Pons (tissue), 1 donor: Measurements from ENCODE around the gene RAB3C.
"Not testable (repeated sequence)": the region's sequence is repeated elsewhere in the genome, so short reads cannot be mapped to it uniquely, and the experiment has no call there.

ENCODE experiments used
- DNase-seq: peaks from one replicate; pipeline ENCODE4 v3.0.0-alpha.2; 2016; ENCODE audit warnings: low spot score

The RAB3C gene

DNA sequence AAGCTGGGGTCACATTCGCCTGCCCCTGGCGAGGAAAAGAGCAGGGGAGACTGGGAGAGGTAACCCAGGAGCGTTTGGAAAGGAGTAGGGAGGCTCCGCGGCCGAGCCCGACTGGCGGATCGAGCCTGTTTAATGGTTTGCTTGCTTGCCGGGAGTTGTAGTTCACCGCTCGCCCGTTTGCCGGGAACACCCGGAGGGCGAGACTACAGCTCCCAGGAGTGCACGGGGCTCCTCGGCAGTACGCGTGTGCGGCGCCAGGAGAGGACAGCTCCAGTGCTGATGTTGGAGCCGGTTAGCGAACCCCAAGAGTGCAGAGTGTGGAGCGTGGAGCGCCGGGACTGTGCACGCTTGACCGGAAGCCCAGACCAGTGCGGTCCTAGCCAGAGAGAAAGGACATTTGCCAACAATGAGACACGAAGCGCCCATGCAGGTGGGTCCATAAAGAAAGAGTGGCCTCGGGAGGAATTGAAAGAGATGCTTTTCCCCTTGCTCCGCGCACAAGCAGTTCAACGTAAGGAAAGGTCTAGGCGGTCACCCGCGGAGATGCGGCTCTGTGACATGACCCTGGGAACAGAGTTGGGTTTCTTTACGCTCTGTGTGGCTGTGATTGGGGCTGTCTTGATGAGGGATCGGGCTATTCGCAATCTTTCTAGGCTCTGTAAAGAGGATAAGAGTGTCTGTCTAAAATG lies at the start of gene RAB3C:
Gene RAB3C (plus strand): TSS at position 273 of the 689 bp plus-strand sequence. CDS start 134 bp downstream, at position 407.
- peak; percentile 92 for DNase-seq

DNA sequence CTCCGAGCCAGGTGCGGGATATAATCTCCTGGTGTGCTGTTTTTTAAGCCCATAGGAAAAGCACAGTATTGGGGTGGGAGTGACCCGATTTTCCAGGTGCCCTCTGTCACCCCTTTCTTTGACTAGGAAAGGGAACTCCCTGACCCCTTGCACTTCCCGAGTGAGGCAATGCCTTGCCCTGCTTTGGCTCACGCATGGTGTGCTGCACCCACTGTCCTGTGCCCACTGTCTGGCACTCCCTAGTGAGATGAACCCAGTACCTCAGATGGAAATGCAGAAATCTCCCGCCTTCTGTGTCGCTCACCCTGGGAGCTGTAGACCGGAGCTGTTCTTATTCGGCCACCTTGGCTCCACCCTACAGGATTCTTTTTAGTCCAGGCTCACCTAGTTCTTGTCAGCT lies 40.9 kb upstream of the RAB3C start:
- not testable (repeated sequence) for DNase-seq

GRCh38 chr5:58542709-58543108 lies 40.2 kb upstream of the RAB3C start:
- DNase-seq: no peak

DNA sequence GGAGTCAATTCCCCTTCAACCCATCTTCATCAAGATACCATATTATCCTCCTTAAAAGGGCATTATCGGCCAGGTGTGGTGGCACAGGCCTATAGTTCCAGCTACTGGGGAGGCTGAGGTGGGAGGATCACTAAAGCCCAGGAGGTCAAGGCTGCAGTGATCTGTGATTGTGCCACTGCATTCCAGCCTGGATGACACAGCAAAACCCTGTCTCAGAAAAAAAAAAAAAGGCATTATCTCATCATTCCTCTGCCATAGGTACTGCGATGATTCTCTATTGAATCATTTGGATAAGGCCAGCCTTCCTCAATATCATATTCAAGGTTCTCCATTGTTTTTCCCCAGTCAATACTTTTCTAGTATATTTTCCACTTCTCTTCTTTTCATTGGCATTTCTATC lies 39.2 kb upstream of the RAB3C start:
- no peak for DNase-seq

GRCh38 chr5:58544195-58544594 lies 38.7 kb upstream of the RAB3C start:
- DNase-seq: no peak

GRCh38 chr5:58544926-58545325 lies 37.9 kb upstream of the RAB3C start:
- no peak for DNase-seq

GRCh38 chr5:58545912-58546311 lies 37.0 kb upstream of the RAB3C start:
- DNase-seq: peak; percentile 3

- DNase-seq: no peak
Observed at GRCh38 chr5:58548068-58548467, 34.8 kb upstream of the RAB3C start.

- no peak for DNase-seq
Observed at GRCh38 chr5:58551492-58551891, 31.4 kb upstream of the RAB3C start.

GRCh38 chr5:58557665-58558338 lies 25.1 kb upstream of the RAB3C start:
- DNase-seq: not testable (repeated sequence)

DNA sequence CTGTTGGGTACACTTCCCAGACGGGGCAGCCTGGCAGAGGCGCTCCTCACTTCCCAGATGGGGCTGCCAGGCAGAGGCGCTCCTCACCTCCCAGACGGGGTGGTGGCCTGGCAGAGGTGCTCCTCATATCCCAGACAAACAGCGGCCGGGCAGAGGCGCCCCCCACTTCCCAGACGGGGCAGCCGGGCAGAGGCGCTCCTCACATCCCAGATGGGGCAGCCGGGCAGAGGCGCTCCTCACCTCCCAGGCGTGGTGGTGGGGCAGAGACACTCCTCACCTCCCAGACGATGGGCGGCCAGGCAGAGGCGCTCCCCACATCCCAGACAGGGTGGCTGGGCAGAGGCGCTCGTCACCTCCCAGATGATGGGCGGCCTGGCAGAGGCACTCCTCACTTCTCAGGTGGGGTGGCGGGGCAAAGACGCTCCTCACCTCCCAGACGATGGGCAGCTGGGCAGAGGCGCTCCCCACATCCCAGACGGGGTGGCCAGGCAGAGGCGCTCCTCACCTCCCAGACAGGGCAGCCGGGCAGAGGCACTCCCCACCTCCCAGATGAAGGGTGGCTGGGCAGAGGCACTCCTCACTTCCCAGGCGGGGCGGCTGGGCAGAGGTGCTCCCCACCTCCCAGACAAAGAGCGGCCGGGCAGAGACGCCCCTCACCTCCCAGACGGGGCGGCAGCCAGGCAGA lies 19.7 kb upstream of the RAB3C start:
- not testable (repeated sequence) for DNase-seq

GRCh38 chr5:58564043-58564832 lies 18.6 kb upstream of the RAB3C start:
- not testable (repeated sequence) for DNase-seq

DNA sequence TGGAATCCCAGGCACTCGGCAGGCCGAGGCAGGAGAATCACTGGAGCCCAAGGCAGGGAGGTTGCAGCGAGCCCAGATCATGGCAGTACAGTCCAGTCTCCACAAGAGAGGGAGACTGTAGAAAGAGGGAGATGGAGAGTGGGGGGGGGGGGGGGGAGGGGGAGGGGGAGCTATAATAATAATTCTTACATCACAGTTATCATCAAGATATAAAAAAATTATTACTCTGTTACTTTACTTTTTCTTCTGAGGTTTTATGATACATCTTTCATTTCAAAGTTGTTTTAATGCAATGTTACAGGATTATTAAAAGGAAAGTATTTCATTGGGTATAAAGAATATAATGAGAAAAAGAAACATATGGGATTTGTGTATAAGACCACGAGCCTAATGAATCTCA lies 17.8 kb upstream of the RAB3C start:
- no peak for DNase-seq

DNA sequence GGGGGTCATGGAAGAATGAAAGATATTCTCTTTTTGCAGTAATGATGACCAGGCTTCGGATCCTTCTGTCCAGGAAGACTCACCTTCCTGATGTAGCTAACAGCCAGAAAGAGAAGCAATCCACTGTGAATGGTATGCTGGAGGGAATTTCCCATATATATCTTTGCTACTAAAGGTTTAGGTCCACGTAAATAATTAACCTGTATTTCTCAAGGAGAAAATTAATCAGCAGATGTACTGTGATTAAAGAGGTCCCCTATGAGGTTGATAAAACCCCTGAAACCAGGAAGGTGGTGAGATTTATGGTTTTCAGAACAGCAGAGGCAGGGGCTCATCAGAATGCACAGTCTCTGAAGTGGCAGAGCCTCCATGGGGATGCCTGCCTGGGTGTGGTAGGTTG lies 11.4 kb upstream of the RAB3C start:
- DNase-seq: no peak

DNA sequence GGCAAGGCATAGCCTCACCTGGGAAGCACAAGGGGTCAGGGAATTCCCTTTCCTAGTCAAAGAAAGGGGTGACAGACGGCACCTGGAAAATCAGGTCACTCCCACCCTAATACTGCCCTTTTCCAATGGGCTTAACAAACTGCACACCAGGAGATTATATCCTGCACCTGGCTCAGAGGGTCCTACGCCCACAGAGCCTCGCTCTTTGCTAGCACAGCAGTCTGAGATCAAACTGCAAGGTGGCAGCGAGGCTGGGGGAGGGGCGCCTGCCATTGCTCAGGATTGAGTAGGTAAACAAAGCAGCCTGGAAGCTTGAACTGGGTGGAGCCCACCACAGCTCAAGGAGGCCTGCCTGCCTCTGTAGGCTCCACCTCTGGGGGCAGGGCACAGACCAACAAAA lies 9.9 kb upstream of the RAB3C start:
- not testable (repeated sequence) for DNase-seq

DNA sequence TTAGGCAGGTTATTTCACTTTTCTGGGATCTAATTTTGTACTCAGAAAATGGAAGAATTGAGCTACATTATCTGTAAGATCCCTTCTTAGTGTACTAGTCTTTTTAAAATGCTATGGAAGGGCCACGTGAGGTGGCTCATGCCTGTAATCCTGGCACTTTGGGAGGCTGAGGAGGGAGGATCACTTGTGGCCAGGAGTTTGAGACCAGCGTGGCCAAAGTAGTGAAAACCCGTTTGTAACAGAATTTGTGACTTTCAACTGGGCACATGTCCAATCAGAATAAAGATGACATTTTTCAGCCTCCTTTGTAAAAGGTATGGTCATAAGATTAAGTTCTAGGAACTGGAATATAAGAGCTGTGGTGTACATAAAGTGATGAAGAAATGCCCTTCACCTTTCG lies 3.1 kb upstream of the RAB3C start:
- no peak for DNase-seq

- DNase-seq: no peak
Observed at GRCh38 chr5:58582019-58582802, 664 bp upstream of the RAB3C start.

GRCh38 chr5:58595952-58596351 lies 13.1 kb downstream of the RAB3C start:
- no peak for DNase-seq

DNA sequence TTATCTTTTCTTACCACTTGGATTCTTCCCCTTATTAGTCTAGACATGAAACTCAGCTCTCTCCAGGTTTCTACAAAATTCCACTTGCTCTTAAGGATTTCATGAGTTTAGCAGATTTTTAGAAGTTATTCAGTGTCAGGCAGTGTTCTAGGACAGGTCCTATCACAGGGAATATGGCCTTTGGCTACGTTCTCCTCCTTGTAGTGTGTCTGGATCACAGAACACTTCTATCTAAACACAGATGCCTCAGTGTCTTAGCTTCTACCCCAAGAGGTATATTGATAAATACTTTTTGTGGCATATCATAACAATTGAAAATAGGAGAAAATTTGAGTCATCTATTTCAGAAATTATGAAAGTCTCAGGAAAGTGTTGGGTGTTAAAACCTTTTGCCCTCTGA lies 15.6 kb downstream of the RAB3C start:
- no peak for DNase-seq

DNA sequence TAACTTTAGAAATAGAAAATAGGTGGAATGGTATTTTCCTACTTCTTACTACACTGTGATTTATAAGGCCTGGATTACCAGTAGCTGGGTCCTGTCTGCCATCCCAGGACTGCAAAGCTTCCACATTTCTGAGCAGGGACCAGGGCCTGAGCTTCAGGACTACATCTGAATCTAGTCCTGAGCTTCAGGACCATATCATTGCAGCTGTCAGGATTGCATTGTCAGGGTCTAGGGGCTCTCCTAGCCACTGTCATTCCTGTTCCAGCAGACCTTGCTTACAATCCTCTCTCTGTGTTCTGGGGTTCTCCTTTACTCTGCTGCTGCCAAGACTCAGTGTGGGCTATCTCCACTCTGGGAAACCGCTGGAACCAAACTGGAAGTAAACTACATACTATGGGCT lies 16.3 kb downstream of the RAB3C start:
- no peak for DNase-seq

GRCh38 chr5:58600613-58601012 lies 17.7 kb downstream of the RAB3C start:
- DNase-seq: not testable (repeated sequence)
